Spleen (tissue), 11 donors: ENCODE data around the gene MYO15A. TPM values are rescaled to one million over a fixed set of nuclear protein-coding genes. Genes with fewer than 3 reads are reported as not detected.

Experiments
- DNase-seq: peaks from one replicate; pipeline ENCODE4 v3.0.0-alpha.2; 2020
- H3K27ac ChIP-seq, 8 donors: fragments of 200-600 bp; sonication (generic) in 7 of 8; 1 replicate in 4 of 8; 2 replicates in 4 of 8; pipeline versions ENCODE4 v1.5.0 to v1.8.0; 2016 to 2021; ENCODE audit warnings: inconsistent platforms in 4 of 8, mild to moderate bottlenecking in 4 of 8, moderate library complexity in 1 of 8
- H3K27me3 ChIP-seq, 7 donors: fragments of 200-600 bp; sonication (generic) in 6 of 7; replicated peaks in 1 of 7; 1 replicate in 4 of 7; 2 replicates in 3 of 7; pipeline versions ENCODE4 v1.5.0 to v1.8.0; 2016 to 2021; ENCODE audit warnings: inconsistent platforms in 3 of 7, mild to moderate bottlenecking in 1 of 7
- H3K36me3 ChIP-seq, 6 donors: fragments of 200-600 bp; sonication (generic) in 5 of 6; 1 replicate in 4 of 6; 2 replicates in 2 of 6; pipeline versions ENCODE4 v1.5.0 to v1.8.0; 2016 to 2021; ENCODE audit warnings: inconsistent platforms in 2 of 6
- H3K4me1 ChIP-seq, 6 donors: fragments of 200-600 bp; sonication (generic) in 5 of 6; 1 replicate in 3 of 6; 2 replicates in 3 of 6; pipeline versions ENCODE4 v1.5.0 to v1.8.0; 2016 to 2021; ENCODE audit warnings: inconsistent platforms in 3 of 6
- H3K4me3 ChIP-seq, 8 donors: fragments of 200-600 bp; sonication (generic) in 7 of 8; 1 replicate in 4 of 8; 2 replicates in 4 of 8; pipeline versions ENCODE4 v1.5.0 to v1.8.0; 2016 to 2021; ENCODE audit warnings: inconsistent platforms in 4 of 8, mild to moderate bottlenecking in 4 of 8, moderate library complexity in 2 of 8
- H3K9me3 ChIP-seq, 8 donors: fragments of 200-600 bp; sonication (generic) in 7 of 8; 1 replicate in 4 of 8; 2 replicates in 4 of 8; pipeline versions ENCODE4 v1.5.0 to v1.8.0; 2016 to 2021; ENCODE audit warnings: inconsistent platforms in 4 of 8
- POLR2A ChIP-seq, 3 donors: fragments of 450-650 bp; IDR thresholded peaks; one replicate each; pipeline ENCODE4 v1.5.1; 2017; ENCODE audit warnings: antibody characterized with exemption in 3 of 3, mild to moderate bottlenecking in 1 of 3
- POLR2AphosphoS5 ChIP-seq, 3 donors: sonication (generic); formaldehyde crosslinking; IDR thresholded peaks; one replicate each; pipeline ENCODE4 v1.5.1; 2017; ENCODE audit warnings: antibody characterized with exemption in 3 of 3
- WGBS, 5 donors: extraction: QIAGEN DNeasy Blood & Tissue Kit in 3 of 5; methylation state at CpG; one replicate each; pipeline versions ENCODE4 v1.1.5 to v1.1.7; 2013 to 2018; 5-methylcytosine and 5-hydroxymethylcytosine counted together
- intact Hi-C: fragments of 100-400 bp; cut with DNase I; formaldehyde crosslinking; loops from one replicate; pipeline ENCODE4 v1.15.0; 2023; ENCODE audit warnings: low total_unique reads
- polyA plus RNA-seq, 3 donors: library from polyadenylated mRNA; stranded (reverse); fragments of 200-250 nt; gene quantifications; one replicate each; pipeline ENCODE4 v1.2.1, GENCODE V29; 2013
- total RNA-seq, 7 donors: library from RNA; depleted of rRNA in 3 of 7; stranded (reverse); fragments of >200 nt in 3 of 7; fragmentation: NEBNext Ultra II Directional in 4 of 7; extraction: Animal tissue kit (Norgen Biotek cat#: 25700) in 4 of 7; gene quantifications; one replicate each; pipeline versions ENCODE4 v1.1.0 to v1.2.1, GENCODE V29; 2016 to 2021
- TF ChIP-seq, protein P1 (sequence below), 11 experiments: fragments of 200-600 bp in 7 of 11; fragments of 450-650 bp in 4 of 11; sonication (generic) in 4 of 11; IDR thresholded peaks in 8 of 11; conservative IDR thresholded peaks in 3 of 11; 1 replicate in 7 of 11; 2 replicates in 4 of 11; pipeline versions ENCODE4 v1.4.0 to v1.8.0; 2016 to 2021; ENCODE audit warnings: antibody characterized with exemption in 11 of 11, inconsistent platforms in 4 of 11, mild to moderate bottlenecking in 1 of 11
- donor health status: healthy with polysubstance abuse.
- donor health status: DM: no; HTN: no; CAD: no; lungs with moderate emphysema.
- donor health status: DM: no; HTN: no; CAD: no.
- donor health status: Bipolar disorder and iron deficiency.
- donor health status: healthy.
- donor health status: DM: no; HTN: no; CAD: no.
- donor health status: DM: yes; HTN: yes; CAD: no.

Gene MYO15A
- total and polyA plus RNA-seq, 10 donors = 0.26 to 1.9 (median 0.84) TPM

DNA sequence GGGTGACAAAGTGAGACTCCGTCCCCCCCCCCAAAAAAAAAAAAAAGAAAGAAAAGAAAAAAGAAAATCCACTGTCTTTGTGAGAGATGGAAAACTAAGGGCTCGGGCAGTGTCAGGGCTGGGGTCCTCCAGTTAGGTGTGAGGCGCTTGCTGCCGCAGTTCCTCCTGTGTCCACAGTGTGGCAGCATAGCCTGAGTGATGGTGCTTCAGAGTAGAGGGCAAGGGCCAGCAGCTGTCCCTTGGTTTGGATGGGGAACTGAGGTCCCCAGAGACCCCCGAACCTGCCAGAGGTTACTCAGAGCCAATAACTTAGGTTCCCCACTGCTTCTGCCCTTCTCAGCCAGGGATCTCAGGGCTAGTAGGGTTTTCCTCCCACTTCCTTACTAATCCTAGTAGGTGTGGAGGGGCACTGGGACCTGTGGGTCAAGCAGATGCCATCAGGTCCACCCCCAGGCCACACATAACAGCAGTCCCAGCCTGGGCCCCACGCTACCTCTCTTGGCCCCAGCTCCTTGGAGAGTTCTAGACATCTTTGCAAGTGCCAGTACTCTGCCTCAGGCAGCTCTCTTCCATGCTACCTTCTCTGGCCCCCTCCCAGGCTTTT, 109.0 kb downstream of the MYO15A start:
- peak; percentile 90 for DNase-seq
- intact Hi-C loops = loop anchor here (5.0 kb wide), 1 partner anchor 75 kb away; no protein-coding TSS in a partner anchor
- WGBS, 5 donors = 8 to 17% (median 12%) methylated on average over 5 to 6 of the region's 6 CpGs

DNA sequence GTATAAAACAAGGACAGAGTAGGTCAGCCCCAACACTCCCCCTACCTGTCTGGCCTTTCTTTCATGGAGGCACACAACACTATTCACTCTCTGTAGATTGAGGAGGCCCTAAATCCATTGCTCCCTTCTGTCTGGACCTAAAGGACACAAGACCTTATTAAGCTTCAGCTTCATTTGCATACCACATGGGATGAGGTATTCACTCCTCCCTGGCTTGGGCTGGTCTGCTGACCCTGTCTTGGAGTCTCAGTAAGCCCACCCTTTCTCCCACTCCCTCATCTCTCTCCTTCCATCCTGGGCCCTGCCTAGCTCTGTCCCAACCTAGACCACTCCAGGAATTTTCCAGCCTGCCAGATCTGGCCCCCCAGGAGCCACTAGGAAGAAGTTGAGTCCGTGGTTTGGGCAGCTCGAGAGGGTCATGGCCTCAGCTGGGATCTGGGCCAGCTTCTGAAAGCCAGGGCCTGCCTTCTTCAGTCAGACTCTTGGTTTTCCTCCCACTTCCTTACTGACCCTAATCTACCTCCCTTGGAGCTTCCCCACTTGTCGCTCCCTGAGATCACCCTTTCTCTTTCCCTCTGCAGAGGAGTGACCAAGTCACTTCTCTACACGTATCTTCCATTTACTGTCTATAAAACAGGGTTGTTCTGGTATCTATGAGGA, 110.3 kb downstream of the MYO15A start:
- H3K27ac ChIP-seq = peak overlapping the region in 1 of 8 donors; percentile 16
- intact Hi-C loops = loop anchor here (5.0 kb wide), 1 partner anchor 77 kb away; no protein-coding TSS in a partner anchor
- no peak for DNase-seq
- 35 to 55% (median 44%) methylated on average over 4 of the region's 4 CpGs for WGBS, 5 donors
- TF ChIP-seq POLR2A (IDR thresholded peaks at IDR 0.05) = no peak
- TF ChIP-seq POLR2AphosphoS5 (IDR thresholded peaks at IDR 0.05) = no peak
- TF ChIP-seq, protein P1, sequence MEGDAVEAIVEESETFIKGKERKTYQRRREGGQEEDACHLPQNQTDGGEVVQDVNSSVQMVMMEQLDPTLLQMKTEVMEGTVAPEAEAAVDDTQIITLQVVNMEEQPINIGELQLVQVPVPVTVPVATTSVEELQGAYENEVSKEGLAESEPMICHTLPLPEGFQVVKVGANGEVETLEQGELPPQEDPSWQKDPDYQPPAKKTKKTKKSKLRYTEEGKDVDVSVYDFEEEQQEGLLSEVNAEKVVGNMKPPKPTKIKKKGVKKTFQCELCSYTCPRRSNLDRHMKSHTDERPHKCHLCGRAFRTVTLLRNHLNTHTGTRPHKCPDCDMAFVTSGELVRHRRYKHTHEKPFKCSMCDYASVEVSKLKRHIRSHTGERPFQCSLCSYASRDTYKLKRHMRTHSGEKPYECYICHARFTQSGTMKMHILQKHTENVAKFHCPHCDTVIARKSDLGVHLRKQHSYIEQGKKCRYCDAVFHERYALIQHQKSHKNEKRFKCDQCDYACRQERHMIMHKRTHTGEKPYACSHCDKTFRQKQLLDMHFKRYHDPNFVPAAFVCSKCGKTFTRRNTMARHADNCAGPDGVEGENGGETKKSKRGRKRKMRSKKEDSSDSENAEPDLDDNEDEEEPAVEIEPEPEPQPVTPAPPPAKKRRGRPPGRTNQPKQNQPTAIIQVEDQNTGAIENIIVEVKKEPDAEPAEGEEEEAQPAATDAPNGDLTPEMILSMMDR (IDR thresholded peaks at IDR 0.05 in 8 of 11, conservative IDR thresholded peaks at IDR 0.05 in 3 of 11) = no peak
- H3K27me3 ChIP-seq = no peaks in the 10 kb centered on the region
- H3K36me3 ChIP-seq = no peaks in the 10 kb centered on the region
- no peaks in the 10 kb centered on the region for H3K9me3 ChIP-seq
- H3K4me1 ChIP-seq = peaks cover 0 to 20% (median 9%) of the 10 kb centered on the region in 6 donors
- no peak overlapping the region for H3K4me3 ChIP-seq

More for the DNA sequence above, 109.0 kb downstream of the MYO15A start:
- Histone ChIP-seq H3K4me3 (no peak overlapping the region), H3K27me3 (no peaks in the 10 kb centered on the region), H3K4me1 (peaks cover 0 to 20% (median 9%) of the 10 kb centered on the region in 6 donors), H3K27ac (no peak overlapping the region), H3K9me3 (no peaks in the 10 kb centered on the region), H3K36me3 (no peaks in the 10 kb centered on the region)
- TF ChIP-seq, protein P1 (IDR thresholded peaks at IDR 0.05 in 8 of 11, conservative IDR thresholded peaks at IDR 0.05 in 3 of 11) = peak; percentile 85 to 96 (median 92)
- TF ChIP-seq POLR2AphosphoS5 (IDR thresholded peaks at IDR 0.05) (peak in 2 of 3 donors; percentile 32 to 47), POLR2A (IDR thresholded peaks at IDR 0.05) (no peak)

DNA sequence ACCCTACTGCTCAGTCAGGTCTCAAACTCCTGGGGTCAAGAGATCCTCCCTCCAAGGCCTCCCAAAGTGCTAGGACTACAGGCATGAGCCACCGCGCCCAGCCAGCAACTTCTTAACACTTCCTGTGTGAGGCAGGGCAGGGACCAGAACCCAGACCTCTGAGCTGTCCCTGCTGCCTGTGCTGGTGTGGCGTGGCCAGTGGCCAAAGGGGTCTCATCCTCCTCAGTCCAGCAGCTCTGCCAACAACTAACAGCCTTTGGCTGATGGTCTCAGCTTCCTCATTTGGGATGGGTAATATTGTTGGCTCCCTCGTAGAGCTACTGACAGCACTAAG, 115.5 kb downstream of the MYO15A start:
- TF ChIP-seq POLR2AphosphoS5 (IDR thresholded peaks at IDR 0.05) = no peak
- TF ChIP-seq, protein P1 (IDR thresholded peaks at IDR 0.05 in 8 of 11, conservative IDR thresholded peaks at IDR 0.05 in 3 of 11) = no peak
- no peaks in the 10 kb centered on the region for H3K9me3 ChIP-seq
- no peaks in the 10 kb centered on the region for H3K36me3 ChIP-seq
- DNase-seq = no peak
- peaks cover 3 to 38% (median 23%) of the 10 kb centered on the region in 6 donors for H3K4me1 ChIP-seq
- intact Hi-C loops = no loop called here
- H3K27me3 ChIP-seq = no peaks in the 10 kb centered on the region
- H3K27ac ChIP-seq = no peak overlapping the region
- H3K4me3 ChIP-seq = no peak overlapping the region
- WGBS, 5 donors = 79 to 91% (median 86%) methylated on average over 4 of the region's 4 CpGs

DNA sequence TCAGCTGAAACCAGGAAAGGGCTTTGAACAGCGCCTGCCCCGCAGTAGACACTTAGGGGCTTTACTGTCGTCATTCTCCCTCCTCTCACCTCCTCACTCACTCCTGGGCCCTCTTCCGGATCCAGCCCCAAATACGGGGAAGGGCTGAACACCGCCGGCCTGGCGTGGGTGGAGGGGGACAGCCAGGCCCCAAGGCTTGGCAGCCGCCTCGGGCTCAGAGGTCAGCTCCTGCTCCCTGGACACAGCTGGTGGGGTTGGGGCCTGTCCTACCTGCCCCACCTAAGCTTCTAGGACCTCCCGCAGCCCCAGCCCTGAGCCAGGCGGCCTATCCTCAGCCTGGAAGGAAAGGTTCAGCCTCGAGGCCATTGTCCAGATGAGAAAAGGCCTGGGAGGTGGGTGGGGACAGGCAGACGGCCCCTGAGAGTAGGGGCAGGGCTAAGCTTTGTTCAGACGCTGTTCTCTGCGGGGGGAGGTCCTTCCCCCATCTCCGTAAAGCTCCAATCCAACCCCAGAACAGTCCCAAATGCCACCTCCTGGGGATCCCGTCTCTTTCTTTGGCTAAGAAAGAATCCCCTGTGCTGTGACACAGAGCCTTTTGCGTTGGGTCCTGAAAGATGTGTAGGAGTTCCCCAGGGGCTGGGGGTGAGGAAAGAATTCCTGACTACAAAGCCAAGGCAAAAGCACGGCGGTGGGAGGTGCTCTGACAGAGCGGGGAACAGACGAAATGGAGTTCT, 116.0 kb downstream of the MYO15A start:
- 55 to 66% (median 59%) methylated on average over 22 to 23 of the region's 23 CpGs for WGBS, 5 donors
- Histone ChIP-seq H3K9me3 (no peaks in the 10 kb centered on the region), H3K4me1 (peaks cover 3 to 42% (median 20%) of the 10 kb centered on the region in 6 donors), H3K4me3 (peak overlapping the region in 6 of 8 donors; percentile 21 to 82 (median 56)), H3K36me3 (no peaks in the 10 kb centered on the region), H3K27me3 (no peaks in the 10 kb centered on the region), H3K27ac (peak overlapping the region in 5 of 8 donors; percentile 33 to 66 (median 55))
- intact Hi-C loops = no loop called here
- TF ChIP-seq, protein P1 (IDR thresholded peaks at IDR 0.05 in 8 of 11, conservative IDR thresholded peaks at IDR 0.05 in 3 of 11) = no peak
- TF ChIP-seq POLR2A (IDR thresholded peaks at IDR 0.05) (no peak), POLR2AphosphoS5 (IDR thresholded peaks at IDR 0.05) (no peak)
- DNase-seq = no peak
